Omental fat pad (tissue), 4 donors: ENCODE results near the gene PRKAG3. TPM values are rescaled to one million over a fixed set of nuclear protein-coding genes. Genes with fewer than 3 reads are reported as not detected.

Experiments
- ATAC-seq: fragments of 150-250 bp; one replicate; pipeline ENCODE4 v1.9.1; 2016; ENCODE audit warnings: mild to moderate bottlenecking, moderate library complexity; ENCODE audit not compliant: low FRiP score
- DNase-seq: peaks from one replicate; pipeline ENCODE4 v3.0.0-alpha.2; 2019; ENCODE audit warnings: low spot score
- CTCF ChIP-seq, 3 donors: fragments of 450-650 bp; IDR thresholded peaks; one replicate each; pipeline ENCODE4 v1.5.1; 2016 to 2017; ENCODE audit warnings: antibody characterized with exemption in 3 of 3, mild to moderate bottlenecking in 3 of 3, moderate library complexity in 2 of 3
- total RNA-seq, 4 donors: library from RNA; depleted of rRNA; stranded (reverse); fragments of >200 nt; gene quantifications; one replicate each; pipeline ENCODE4 v1.1.0, GENCODE V29; 2016

The PRKAG3 gene
- total RNA-seq, 4 donors from 2014 or later, result not detected

- no peak for TF ChIP-seq CTCF (IDR thresholded peaks at IDR 0.05)
- ATAC-seq (no peak), DNase-seq (no peak)
Measured at GRCh38 chr2:218829868-218830451, 1.6 kb downstream of the PRKAG3 start.

- TF ChIP-seq CTCF (IDR thresholded peaks at IDR 0.05), result no peak
- no peak for ATAC-seq
- DNase-seq, result no peak
Measured at GRCh38 chr2:218828477-218828778, 3.2 kb downstream of the PRKAG3 start.

GRCh38 chr2:218827701-218828476 lies 3.7 kb downstream of the PRKAG3 start:
- ATAC-seq, result no peak
- DNase-seq, result no peak
- no peak for TF ChIP-seq CTCF (IDR thresholded peaks at IDR 0.05)

- DNase-seq, result no peak
- TF ChIP-seq CTCF (IDR thresholded peaks at IDR 0.05), result no peak
- ATAC-seq, result no peak
Measured at GRCh38 chr2:218826791-218827190, 4.8 kb downstream of the PRKAG3 start.

- DNase-seq (no peak), ATAC-seq (no peak)
- TF ChIP-seq CTCF (IDR thresholded peaks at IDR 0.05), result no peak
Measured at GRCh38 chr2:218824004-218824403, 7.6 kb downstream of the PRKAG3 start.

GRCh38 chr2:218823196-218823855 lies 8.3 kb downstream of the PRKAG3 start:
- DNase-seq, result no peak
- no peak for ATAC-seq
- TF ChIP-seq CTCF (IDR thresholded peaks at IDR 0.05), result no peak
